Right kidney (tissue), 1 donor: ENCODE data around the gene PIK3C3.
"Not testable (repeated sequence)": the region's sequence is repeated elsewhere in the genome, so short reads cannot be mapped to it uniquely, and the experiment has no call there.

Experiments used
- DNase-seq: peaks from one replicate; pipeline ENCODE4 v3.0.0-alpha.2; 2016

The PIK3C3 gene

DNA sequence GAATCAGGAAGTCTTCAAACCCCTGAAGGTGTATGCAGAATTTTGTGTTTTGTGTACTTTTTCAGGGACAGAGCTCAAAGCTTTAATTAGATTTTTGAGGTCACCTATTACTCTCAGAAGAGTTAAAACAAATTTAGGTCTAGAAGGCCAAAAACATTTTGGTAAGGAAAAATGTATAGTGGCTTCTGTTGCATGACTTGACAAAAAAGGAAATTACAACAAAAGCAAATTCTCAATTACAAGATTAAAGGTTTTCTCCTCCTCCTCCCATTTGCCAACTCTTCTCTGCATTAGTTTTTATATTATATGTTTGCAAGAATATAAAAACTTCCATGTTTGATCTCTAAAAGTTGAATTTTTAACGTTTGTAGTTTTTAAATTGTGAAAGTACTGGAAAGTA, 4.0 kb downstream of the PIK3C3 start:
- no peak for DNase-seq

DNA sequence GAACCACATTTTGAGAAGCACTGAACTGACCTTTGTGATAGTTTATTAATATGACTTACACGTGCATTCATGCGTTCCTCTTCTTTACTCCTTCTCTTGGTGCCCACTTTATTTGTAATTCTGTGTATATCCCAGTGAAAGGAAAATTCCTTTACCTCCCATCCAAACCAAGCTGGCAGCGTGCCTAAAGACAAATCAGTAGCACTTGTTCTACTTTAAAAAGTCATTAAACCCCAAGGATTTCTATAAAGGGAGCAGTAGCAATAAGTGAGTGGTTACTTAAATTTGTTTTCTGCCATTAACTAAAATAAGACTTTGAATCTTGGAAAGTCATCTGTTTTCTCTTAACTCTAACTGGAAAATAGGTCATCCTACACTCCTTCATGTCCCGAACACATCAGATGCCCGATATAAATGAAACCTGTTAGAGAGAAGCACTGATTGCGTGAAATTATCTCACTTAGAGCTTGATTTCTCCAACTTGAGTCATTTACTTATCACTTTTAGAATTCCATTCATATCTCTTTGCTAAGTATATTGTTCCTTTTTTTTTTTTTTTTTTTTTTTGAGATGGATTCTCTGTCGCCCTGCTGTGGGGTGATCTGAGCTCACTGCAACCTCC, 10.7 kb downstream of the PIK3C3 start:
- no peak for DNase-seq

DNA sequence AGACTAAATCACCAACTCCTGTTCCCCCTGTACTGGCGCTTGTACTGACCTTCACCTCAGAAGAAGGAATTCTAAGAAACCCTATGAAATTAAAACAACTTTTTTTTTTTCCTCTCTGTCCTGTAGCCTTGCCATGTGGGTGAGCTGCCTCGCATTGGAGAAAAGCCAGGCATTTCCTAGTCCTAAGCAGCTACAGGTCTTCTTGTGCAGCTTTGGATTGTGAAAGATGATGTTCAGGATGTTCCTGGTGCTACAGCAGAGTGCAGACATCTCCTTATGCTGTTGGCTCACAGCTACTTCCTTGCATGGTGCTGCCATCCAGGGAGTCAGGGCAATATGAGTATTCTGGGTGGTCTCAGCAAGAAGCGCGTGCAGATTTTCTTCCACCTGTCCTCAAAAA, 11.9 kb downstream of the PIK3C3 start:
- no peak for DNase-seq

DNA sequence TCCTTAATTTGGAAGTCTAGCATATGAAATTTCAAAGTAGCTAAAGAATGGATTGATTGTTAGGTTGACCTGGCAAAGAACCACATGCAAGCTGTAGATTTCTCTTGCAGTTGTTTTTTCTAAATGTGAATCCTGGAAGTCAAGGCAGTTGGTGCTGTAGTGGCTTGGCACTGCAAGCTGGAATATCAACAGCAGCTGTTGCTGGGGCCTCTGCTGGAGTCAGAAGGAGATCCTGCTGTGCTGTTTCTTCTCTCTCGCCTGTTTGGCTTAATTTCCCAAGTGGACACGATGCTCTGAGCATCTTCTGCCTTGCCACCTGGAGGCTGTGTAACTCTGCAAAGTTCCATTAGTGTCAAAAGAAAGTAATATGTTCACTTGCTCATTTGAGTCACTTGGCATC, 12.6 kb downstream of the PIK3C3 start:
- no peak for DNase-seq

DNA sequence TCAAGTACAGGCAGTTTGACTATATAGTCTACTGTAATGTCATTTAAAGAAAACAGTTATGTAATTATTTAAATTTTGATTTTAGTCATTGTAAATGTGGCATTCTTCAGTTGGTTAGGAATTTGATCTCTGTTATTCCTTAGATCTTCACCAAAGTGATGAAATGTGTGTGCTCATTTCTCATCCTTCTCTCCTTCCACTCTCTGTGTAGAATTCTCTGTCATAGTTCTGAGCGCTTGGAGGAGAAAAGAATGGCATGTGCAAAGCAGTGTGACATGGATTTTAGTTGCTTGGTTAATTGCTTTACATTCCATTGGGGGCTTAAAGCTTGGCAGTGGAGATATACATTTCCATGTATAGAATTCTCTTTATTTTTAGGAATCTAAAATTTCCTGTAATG, 14.8 kb downstream of the PIK3C3 start:
- no peak for DNase-seq

DNA sequence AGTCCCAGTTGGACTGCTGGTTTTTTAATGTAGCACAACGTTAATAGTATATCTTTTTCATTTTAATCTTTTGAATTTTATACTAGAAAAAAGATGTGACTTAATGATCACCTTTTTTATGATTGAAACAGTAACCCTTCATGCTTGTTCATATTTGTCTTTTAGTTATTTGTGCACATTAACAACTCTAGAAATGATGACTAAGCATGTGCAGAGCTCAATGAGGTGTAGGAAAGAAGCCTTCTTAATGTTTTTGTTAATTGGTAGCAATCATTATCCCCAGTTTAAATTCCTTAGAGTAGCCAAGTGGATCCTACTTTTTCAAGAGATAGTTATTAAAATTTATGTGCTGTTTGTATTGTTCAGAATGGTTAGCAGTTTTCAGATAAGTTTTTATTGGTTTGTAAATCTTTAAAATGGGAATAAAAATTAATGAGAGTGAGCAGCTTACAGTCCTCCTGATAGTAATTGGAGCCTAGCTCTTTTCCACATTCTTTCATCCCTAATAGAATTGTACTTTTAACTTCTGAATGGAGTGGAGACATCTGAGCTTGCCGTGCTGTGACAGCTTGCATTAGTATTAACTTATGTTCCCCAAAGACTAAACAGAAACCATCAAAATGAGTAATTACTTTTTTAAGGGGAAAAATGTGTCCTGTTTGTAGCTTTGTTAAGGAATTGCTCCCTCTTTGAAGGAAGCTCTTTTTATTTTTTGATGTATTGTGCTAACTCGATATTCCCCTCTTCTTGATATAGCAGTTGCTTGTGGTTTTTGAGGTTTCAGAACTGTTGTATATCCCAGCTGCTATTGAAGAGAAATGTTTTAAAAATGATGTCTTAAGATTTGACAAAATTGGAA, 17.3 kb downstream of the PIK3C3 start:
- DNase-seq, result peak; percentile 31

DNA sequence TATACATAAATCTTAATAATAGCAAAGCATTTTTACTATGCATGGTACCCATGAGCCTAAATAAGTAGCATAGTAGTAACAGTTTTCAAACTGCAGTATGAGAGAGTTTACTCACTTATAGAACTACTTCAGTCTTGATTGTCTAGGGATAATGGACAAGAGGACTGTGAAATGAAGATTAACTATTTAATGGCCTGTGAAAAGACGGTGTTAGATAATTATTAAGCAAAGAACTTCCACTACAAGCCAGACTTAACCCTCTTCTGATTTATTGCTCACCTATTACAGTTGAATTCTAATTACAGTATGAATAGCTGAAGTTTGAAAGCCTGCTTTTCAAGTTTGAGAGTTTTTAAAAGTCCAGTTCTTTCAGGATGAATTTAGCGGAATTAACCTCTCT, 18.9 kb downstream of the PIK3C3 start:
- no peak for DNase-seq

GRCh38 chr18:41974796-41975201, 19.8 kb downstream of the PIK3C3 start:
- no peak for DNase-seq

GRCh38 chr18:41975284-41975683, 20.2 kb downstream of the PIK3C3 start:
- no peak for DNase-seq

DNA sequence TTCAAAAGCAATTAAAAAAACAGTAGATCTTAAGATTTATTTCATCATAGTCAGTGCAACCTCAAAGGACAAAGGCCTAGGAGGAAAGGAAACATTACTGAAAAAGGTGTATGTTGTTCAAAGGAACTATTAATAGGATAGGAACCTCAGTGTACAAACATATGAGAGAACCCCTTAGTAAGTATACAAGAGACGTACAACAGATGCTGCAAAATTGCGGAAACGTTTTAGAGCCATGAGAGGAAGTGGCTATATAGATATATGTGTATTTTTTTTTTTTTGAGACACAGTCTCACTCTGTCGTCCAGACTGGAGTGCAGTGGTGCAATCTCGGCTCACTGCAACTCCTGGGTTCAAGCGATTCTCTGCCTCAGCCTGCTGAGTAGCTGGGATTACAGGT, 22.2 kb downstream of the PIK3C3 start:
- no peak for DNase-seq

DNA sequence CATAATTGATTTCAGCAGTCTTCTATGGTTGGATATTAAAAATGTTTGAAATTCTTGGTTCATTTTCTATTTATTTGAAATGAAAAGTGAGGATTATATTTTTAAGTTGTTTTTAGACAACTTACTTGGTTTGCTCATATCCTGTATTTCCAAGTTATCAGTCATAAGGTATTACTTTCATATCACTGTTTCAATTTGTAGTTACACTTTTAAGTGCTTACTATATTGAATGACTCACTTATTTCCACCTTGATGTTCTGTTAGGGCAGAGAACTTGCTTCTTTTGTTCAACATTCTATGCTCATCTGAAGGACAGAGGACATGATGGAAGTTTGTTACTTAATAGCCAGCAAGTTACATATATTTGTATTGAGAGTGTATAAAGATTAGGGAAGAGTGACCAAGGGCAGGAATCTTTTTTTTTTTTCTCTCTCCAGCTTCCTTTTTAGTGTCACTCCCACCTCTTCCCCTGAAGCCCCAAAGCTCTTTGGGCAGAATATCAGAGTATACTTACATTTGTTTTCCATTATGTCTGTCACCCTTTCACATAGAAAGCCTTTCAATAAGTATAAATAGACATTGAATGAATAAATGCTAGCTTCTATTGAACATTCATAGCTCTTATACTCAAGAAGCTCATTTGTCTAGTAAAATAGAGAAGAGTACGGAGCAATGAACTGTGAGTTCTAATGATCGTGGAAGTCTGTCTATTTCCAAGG, 28.1 kb downstream of the PIK3C3 start:
- no peak for DNase-seq

DNA sequence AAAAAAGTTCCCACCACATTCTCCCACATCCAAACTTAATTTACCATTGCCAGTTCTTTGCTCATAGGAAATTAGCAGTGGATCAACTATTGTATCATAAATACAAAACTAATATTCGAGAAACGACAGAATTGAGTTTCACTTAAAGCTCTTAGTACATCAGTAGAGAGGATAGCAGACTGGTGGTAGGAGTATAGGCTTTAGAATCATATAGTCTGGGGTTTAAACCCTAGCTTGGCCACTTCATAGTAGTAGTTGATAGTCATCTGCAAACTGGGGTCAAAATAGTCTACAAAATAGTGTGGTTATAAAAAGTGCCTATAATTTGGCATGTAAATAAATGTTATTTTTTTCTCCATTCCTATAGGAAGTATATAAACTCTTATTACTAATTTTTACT, 30.9 kb downstream of the PIK3C3 start:
- no peak for DNase-seq

DNA sequence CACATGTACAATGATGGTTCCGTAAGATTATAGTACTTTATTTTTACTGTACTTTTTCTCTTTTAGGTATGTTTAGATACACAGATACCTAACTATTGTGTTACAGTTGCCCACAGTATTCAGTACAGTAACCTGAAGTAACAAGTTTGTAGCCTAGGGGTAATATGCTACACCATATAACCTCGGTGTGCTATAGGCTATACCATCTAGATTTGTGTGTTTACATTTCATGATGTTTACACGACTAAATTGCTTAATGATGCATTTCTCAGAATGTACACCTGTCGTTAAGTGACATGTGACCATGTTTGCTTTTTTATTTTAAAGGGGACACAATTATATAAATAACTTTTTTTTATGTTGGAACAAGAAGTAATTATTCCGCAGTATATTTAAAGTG, 34.5 kb downstream of the PIK3C3 start:
- no peak for DNase-seq

- DNase-seq, result no peak
Measured at GRCh38 chr18:41992066-41992465, 37.0 kb downstream of the PIK3C3 start.

DNA sequence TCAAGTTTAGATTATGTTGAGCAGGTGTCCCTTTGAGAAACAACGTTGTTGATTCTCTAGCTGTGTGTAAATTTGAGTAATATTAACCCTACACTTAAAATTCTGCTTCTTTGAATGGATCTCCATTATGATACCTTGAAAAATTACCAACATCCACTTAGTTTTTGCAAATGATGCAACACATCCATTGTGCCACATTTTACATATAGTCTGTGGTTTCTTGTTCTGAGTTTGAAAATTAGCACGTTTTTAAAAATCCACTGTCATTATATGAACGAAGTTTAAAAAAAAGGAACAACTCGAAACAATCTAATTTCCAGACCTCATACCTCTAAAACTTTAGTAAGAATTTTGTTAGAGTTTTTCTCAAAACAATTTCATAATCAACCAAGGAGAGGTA, 37.7 kb downstream of the PIK3C3 start:
- no peak for DNase-seq

GRCh38 chr18:41993151-41993550, 38.1 kb downstream of the PIK3C3 start:
- no peak for DNase-seq

DNA sequence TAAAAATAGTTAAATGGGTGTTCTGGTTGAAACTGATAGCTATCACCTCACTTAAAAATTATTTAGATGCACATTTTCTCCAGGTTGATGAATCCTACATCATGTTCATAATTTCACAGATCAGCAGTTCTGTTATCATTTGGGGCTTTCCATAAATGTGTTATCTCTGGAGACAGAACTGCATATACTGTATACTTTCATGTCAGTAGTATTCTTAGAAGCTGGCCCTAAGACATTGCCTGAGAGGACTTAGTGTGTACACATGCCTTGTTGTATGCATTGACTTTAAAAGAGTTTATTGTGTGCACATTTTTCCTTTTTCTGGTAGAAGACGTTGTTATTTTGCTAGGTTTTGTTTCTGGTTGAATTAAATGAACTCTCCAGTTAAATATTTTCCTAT, 41.0 kb downstream of the PIK3C3 start:
- no peak for DNase-seq

GRCh38 chr18:41999751-42000150, 44.7 kb downstream of the PIK3C3 start:
- DNase-seq, result no peak

DNA sequence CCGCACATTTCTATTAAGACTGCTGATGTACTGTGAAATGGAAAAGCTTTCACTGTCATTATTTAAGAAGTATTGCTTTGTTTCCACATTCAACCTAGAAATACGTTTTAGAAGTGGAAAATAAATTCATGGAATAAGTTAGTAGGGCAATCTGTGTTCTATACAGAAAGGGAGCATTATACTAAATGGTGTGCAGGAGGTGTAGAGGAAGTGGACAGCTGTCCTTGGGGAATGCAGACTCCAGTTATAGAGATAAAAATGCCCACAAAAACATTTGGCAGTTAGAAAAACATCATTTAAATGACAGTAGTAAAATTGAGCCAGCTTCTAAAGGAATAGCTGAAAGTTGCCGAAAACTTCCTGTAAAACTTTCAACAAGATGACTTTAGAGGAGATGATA, 46.8 kb downstream of the PIK3C3 start:
- no peak for DNase-seq

DNA sequence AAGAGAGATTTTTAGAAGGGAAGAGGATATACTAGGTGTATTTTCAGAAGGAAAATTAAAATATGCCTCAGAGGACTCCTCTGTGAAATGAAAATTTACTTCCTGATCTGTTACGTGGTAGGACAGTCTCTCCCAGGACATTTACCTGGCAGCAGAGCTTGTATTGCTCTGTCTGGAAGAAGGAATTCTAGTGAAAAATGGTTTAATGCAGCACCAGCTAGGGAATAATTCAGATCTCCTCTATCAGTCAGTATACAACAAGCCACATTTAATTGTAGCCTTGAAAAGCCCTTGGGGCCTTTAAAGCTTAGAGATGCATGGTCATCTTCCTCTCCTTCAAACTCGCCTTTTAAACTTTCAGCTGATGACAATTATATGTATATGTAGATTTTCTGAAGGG, 49.6 kb downstream of the PIK3C3 start:
- DNase-seq, result no peak

DNA sequence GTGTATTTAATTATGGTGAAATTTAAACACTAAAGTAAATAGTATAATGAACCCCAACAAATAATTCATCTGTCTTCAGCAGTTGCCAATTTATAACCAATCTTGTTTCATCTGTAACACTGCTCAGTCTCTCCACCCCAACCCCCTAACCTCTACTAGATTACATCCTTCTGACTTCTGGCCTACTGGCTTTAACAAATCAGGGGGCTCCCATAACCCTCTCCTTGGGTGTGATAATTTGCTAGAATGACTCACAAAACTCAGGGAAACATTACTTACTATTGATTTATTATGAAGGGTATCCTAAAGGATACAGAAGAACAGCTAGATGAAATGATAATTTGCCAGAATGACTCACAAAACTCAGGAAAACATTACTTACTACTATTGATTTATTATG, 50.7 kb downstream of the PIK3C3 start:
- no peak for DNase-seq

- not testable (repeated sequence) for DNase-seq
Measured at GRCh38 chr18:42009457-42009856, 54.4 kb downstream of the PIK3C3 start.

DNA sequence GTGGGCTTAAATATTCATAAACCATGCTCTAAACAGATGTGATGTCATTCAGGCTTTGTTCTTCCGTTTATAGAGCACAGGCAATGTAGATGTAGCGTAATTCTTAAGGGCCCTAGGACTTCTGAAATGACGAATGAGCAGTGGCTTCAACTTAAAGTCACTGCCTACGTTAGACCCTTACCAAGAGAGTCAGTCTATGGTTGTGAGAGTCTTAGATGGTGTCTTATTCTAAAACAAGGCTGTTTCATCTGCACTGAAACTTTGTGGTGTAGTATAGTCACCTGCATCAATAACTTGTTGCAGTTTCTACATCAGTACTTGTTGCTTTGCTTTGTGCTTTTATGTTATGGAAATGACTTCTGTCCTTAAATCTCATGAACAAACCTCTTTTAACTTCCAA, 56.0 kb downstream of the PIK3C3 start:
- DNase-seq, result no peak

GRCh38 chr18:42018831-42019230, 63.8 kb downstream of the PIK3C3 start:
- no peak for DNase-seq
